Testis (tissue), 3 donors: ENCODE results near the gene APOB. TPM values are rescaled to one million over a fixed set of nuclear protein-coding genes. Genes with fewer than 3 reads are reported as not detected.

ENCODE experiments used
- DNase-seq: peaks from one replicate; pipeline ENCODE4 v3.0.0-alpha.2; 2019
- H3K27ac ChIP-seq, 2 donors: fragments of 200-600 bp; sonication (generic); one replicate each; pipeline ENCODE4 v1.5.1; 2019
- H3K27me3 ChIP-seq: fragments of 200-600 bp; sonication (generic); one replicate; pipeline ENCODE4 v1.5.1; 2019
- H3K36me3 ChIP-seq: fragments of 200-600 bp; sonication (generic); one replicate; pipeline ENCODE4 v1.5.1; 2017; ENCODE audit warnings: low read depth; ENCODE audit errors: missing control alignments
- H3K4me1 ChIP-seq: fragments of 200-600 bp; sonication (generic); one replicate; pipeline ENCODE4 v1.5.1; 2019
- H3K4me3 ChIP-seq, 2 donors: fragments of 200-600 bp; sonication (generic); one replicate each; pipeline ENCODE4 v1.5.1; 2017 to 2019
- H3K9me3 ChIP-seq: fragments of 200-600 bp; sonication (generic); one replicate; pipeline ENCODE4 v1.5.1; 2017
- POLR2A ChIP-seq: fragments of 450-650 bp; IDR thresholded peaks from one replicate; pipeline ENCODE4 v1.6.1; 2017; ENCODE audit warnings: antibody characterized with exemption, mild to moderate bottlenecking, moderate library complexity
- WGBS, 2 donors: methylation state at CpG; one replicate each; pipeline ENCODE4 v1.1.5; 2018; 5-methylcytosine and 5-hydroxymethylcytosine counted together
- intact Hi-C: fragments of 100-400 bp; cut with DNase I; formaldehyde crosslinking; loops from one replicate; pipeline ENCODE4 v1.15.1; 2023; ENCODE audit warnings: low total_unique reads
- polyA plus RNA-seq: library from polyadenylated mRNA; stranded (reverse); fragments of 350-450 nt; fragmentation: Illumina TruSeq; extraction: RNeasy Lipid Tissue Mini Kit (QIAGEN cat#74804); gene quantifications from one replicate; pipeline ENCODE4 v1.2.3, GENCODE V29; 2014; ENCODE audit warnings: low read depth, low replicate concordance; ENCODE audit not compliant: insufficient read depth
- total RNA-seq, 2 donors: library from RNA; depleted of rRNA; stranded (reverse); fragments of >200 nt; gene quantifications; one replicate each; pipeline ENCODE4 v1.2.3, GENCODE V29; 2016
- TF ChIP-seq, protein P1 (sequence below), 3 experiments: fragments of 450-650 bp in 2 of 3; fragments of 200-600 bp in 1 of 3; sonication (generic) in 1 of 3; IDR thresholded peaks; one replicate each; pipeline ENCODE4 v1.5.1; 2016 to 2019; ENCODE audit warnings: antibody characterized with exemption in 3 of 3, mild to moderate bottlenecking in 2 of 3, moderate library complexity in 1 of 3

Gene APOB
- total and polyA plus RNA-seq, 3 donors from 2014 or later: 0.30 to 0.81 (median 0.39) TPM

DNA sequence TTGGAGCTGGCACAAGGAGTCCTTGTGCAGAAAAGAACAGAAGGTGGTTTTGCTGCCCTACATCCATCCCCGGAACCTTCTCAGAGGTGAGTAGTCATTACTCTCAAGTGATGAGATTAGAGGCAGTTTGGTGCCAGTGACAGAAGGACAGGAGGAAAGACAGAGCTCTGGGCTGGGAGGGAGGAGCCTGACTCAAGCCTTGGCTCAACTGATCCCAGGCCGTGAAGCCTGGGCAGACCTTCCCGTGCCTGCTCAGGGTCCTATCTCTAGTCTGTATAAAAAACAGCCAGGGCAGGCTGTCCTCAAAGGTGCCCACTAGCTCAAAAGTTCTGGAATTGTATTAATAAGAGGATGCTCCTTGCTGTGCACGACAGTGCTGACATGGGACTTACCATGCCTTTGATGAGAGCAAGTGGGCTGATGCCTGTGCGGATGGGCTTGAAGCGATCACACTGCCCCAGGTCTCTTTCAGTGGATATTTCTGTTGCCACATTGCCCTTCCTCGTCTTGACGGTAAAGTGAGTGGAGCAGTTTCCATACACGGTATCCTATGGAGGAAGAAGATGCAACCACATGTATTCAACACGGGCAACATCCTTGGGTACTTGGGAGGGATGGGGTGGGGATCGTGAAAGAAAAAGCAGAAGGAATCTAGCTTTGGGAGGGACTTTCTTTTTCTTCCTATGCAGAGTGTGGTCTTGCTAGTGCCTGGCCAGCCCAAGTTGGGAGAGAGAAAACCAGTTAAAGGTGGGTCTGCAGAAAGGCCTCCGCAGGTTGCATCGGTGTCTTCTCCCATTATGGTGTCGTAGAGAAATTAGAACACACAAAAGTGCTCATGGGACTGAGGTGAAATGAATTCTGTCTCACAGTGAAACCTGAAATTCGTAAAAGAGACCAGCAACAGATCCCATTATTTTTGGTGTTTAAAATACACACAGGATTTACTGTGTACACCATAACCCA, 6.9 kb downstream of the APOB start:
- intact Hi-C loops: no loop called here
- no peak for DNase-seq
- Histone ChIP-seq H3K27me3 (no peaks in the 10 kb centered on the region), H3K4me1 (no peaks in the 10 kb centered on the region), H3K9me3 (no peaks in the 10 kb centered on the region), H3K4me3 (no peak overlapping the region), H3K27ac (no peak overlapping the region), H3K36me3 (no peaks in the 10 kb centered on the region)
- no peak for TF ChIP-seq POLR2A
- TF ChIP-seq, protein P1, sequence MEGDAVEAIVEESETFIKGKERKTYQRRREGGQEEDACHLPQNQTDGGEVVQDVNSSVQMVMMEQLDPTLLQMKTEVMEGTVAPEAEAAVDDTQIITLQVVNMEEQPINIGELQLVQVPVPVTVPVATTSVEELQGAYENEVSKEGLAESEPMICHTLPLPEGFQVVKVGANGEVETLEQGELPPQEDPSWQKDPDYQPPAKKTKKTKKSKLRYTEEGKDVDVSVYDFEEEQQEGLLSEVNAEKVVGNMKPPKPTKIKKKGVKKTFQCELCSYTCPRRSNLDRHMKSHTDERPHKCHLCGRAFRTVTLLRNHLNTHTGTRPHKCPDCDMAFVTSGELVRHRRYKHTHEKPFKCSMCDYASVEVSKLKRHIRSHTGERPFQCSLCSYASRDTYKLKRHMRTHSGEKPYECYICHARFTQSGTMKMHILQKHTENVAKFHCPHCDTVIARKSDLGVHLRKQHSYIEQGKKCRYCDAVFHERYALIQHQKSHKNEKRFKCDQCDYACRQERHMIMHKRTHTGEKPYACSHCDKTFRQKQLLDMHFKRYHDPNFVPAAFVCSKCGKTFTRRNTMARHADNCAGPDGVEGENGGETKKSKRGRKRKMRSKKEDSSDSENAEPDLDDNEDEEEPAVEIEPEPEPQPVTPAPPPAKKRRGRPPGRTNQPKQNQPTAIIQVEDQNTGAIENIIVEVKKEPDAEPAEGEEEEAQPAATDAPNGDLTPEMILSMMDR (IDR thresholded peaks at IDR 0.05): no peak
- WGBS, 2 donors: 94 to 97% methylated on average over 15 of the region's 15 CpGs

DNA sequence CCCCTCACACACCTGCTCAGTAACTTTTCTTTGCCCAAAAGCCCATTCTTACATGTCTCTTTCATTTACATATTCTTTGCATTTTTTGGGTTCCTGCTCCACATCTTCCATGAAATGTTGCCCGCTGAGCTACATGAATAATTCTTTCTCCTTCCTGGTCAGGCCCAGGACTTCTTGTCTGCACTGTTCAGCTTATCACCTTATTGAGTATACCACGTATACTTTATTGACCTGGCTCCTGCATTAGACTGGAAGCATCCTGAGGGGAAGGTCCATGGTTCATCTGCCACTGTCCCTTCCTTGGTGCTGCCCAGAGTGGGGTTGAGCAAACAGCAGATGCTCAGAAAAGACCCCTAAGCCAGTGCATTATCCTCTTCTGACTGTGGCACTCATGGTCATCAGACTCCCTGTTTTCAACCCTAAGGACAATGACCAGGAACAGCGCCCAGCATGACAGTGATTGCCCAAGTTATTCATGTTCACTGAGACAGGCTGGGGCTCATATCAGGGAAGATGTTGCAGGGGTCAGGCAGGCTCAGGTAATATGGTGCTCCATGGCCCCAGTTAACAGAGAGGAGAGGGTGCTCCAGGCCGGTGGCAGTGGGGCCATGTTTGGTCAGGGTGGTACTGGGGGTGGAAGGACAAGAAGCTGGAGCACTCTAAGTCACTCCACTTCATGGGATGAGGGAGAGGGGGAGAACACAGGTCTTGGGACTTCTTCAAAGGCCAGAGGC, 7.7 kb downstream of the APOB start:
- intact Hi-C loops: no loop called here

DNA sequence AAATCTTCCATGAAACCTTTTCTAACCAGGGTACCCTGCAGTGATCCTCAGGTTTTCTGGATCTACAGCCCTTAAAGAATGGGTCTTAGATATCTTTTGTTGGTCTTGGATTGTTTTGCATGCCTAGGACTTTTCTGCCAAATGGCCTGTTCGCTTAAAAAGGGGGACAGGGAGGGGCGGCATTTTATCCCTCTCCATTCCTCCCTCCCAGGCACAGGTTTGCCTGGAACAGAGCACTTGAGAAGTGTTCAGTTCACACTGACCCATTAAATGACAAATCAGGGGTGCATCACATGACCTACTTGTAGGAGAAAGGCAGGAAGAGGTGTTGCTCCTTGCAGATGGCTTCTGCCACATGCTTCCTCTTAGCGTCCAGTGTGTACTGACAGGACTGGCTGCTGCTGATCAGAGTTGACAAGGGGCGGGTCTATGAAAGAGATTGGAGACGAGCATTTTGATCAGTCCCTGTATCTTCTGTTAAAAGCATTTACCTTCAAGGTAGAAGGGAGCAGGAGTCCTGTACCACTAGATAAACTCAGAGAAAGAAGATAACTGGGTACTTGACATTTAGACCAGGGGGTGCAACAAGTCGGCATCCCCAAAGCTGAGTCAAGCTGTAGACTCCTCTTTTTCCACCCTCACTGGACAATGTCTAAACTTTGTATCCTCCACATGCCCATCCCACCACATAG, 8.4 kb downstream of the APOB start:
- H3K36me3 ChIP-seq: no peaks in the 10 kb centered on the region
- TF ChIP-seq, protein P1 (IDR thresholded peaks at IDR 0.05): no peak
- TF ChIP-seq POLR2A: no peak
- no peak overlapping the region for H3K4me3 ChIP-seq
- intact Hi-C loops: no loop called here
- H3K9me3 ChIP-seq: no peaks in the 10 kb centered on the region
- 81 to 85% methylated on average over 6 of the region's 6 CpGs for WGBS, 2 donors
- no peaks in the 10 kb centered on the region for H3K27me3 ChIP-seq
- no peak for DNase-seq
- H3K4me1 ChIP-seq: no peaks in the 10 kb centered on the region
- no peak overlapping the region for H3K27ac ChIP-seq

More for the DNA sequence above, 7.7 kb downstream of the APOB start:
- no peaks in the 10 kb centered on the region for H3K4me1 ChIP-seq
- H3K27me3 ChIP-seq: no peaks in the 10 kb centered on the region
- no peak overlapping the region for H3K27ac ChIP-seq
- H3K9me3 ChIP-seq: no peaks in the 10 kb centered on the region
- no peaks in the 10 kb centered on the region for H3K36me3 ChIP-seq
- TF ChIP-seq POLR2A: no peak
- TF ChIP-seq, protein P1 (IDR thresholded peaks at IDR 0.05): no peak
- DNase-seq: no peak
- no peak overlapping the region for H3K4me3 ChIP-seq
- 98 to 99% methylated on average over 3 to 4 of the region's 4 CpGs for WGBS, 2 donors

DNA sequence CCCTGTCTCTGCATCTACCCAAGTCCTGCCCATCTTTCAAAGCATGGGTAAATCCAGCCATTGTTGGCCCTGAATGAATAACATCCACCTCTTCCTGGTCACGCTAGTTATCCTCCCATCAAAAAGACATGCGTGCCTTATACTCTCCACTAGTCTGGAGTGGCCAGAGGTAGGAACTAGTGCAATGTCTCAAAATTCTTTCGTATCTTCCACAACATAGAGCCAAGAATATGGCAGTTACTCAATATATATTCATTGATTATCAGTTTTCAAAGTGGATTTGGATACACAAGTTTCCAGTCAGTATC, 8.9 kb downstream of the APOB start:
- 92 to 96% methylated on average over 3 of the region's 3 CpGs for WGBS, 2 donors
- intact Hi-C loops: no loop called here
- no peaks in the 10 kb centered on the region for H3K36me3 ChIP-seq

More for the DNA sequence above, 8.9 kb downstream of the APOB start:
- Histone ChIP-seq H3K9me3 (no peaks in the 10 kb centered on the region), H3K27ac (no peak overlapping the region), H3K27me3 (no peaks in the 10 kb centered on the region), H3K4me3 (no peak overlapping the region), H3K4me1 (no peaks in the 10 kb centered on the region)
- DNase-seq: no peak
- TF ChIP-seq, protein P1 (IDR thresholded peaks at IDR 0.05): no peak
- no peak for TF ChIP-seq POLR2A
